Tibial nerve (tissue), 4 donors: Measurements from ENCODE around the gene RANBP3.

ENCODE experiments used
- CTCF ChIP-seq, 5 experiments: fragments of 200-600 bp in 3 of 5; fragments of 450-650 bp in 2 of 5; sonication (generic) in 3 of 5; IDR thresholded peaks; one replicate each; pipeline ENCODE4 v1.5.1; 2016 to 2019; ENCODE audit warnings: antibody characterized with exemption in 5 of 5, mild to moderate bottlenecking in 3 of 5, moderate library complexity in 2 of 5
- EP300 ChIP-seq, 2 donors: sonication (generic); formaldehyde crosslinking; IDR thresholded peaks; one replicate each; pipeline ENCODE4 v1.6.1; 2017; ENCODE audit warnings: antibody characterized with exemption in 2 of 2, mild to moderate bottlenecking in 1 of 2
- POLR2A ChIP-seq, 2 donors: fragments of 450-650 bp; IDR thresholded peaks; one replicate each; pipeline ENCODE4 v1.6.1; 2017; ENCODE audit warnings: antibody characterized with exemption in 2 of 2, mild to moderate bottlenecking in 2 of 2, moderate library complexity in 2 of 2

- TF ChIP-seq CTCF (IDR thresholded peaks at IDR 0.05): no peak
- no peak for TF ChIP-seq POLR2A (IDR thresholded peaks at IDR 0.05)
- TF ChIP-seq EP300 (IDR thresholded peaks at IDR 0.05): no peak
Measured at GRCh38 chr19:5918463-5919079, 59.4 kb downstream of the RANBP3 start.
